ENCODE results near the gene EBF3.

DNA sequence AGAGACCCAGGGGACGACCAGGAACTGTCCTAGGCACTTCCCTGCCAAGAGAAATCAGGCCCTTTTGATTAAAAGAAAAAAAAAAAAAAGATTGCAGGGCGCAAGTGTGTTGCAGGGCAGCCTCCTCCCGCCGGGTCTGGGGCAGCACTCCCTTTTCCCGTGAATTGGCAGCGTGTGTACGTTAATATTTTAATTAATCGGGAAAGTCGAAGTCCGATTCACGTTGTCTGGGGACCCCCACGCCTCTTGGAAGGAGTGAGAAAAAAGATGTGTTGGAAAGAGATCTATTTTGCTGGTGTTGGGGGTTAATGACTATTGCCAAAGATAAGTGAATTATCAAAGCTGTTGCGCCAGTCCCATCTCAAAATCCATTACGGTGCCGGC lies 1.3 kb upstream of the EBF3 start:
- no peak for TF ChIP-seq YY1 (IDR thresholded peaks at IDR 0.05; ENCODE audit: insufficient read depth, insufficient read length)
- TF ChIP-seq SUZ12 (IDR thresholded peaks at IDR 0.05; ENCODE audit: extremely low read depth, insufficient read depth, insufficient read length): no peak
